GM12878 (cell line): ENCODE data around the gene MRPL2. TPM values are rescaled to one million over a fixed set of nuclear protein-coding genes. Genes with fewer than 3 reads are reported as not detected.

Experiments
- ASH2L ChIP-seq: fragments of 300-600, 200-600 bp; sonication (generic); IDR thresholded peaks from 2 replicates; pipeline ENCODE4 v1.6.1; 2017; ENCODE audit warnings: low read depth, mild to moderate bottlenecking, borderline replicate concordance
- BHLHE40 ChIP-seq, 2 experiments: fragments of 450-650 bp in 1 of 2; IDR thresholded peaks; 2 replicates each; pipeline ENCODE4 v1.6.1; 2011 to 2017; ENCODE audit warnings: low read depth in 2 of 2, borderline replicate concordance in 1 of 2, improper control_type of control experiment in 1 of 2, low read length in 1 of 2, mild to moderate bottlenecking in 1 of 2
- CBFB ChIP-seq: IDR thresholded peaks from 2 replicates; pipeline ENCODE4 v1.6.1; 2016; ENCODE audit warnings: antibody characterized with exemption, low read depth
- CBX5 ChIP-seq: sonication (generic); IDR thresholded peaks from 2 replicates; pipeline ENCODE4 v1.6.1; 2016; ENCODE audit warnings: low read depth, moderate library complexity, mild to moderate bottlenecking, inconsistent platforms
- CREB1 ChIP-seq: IDR thresholded peaks from 2 replicates; pipeline ENCODE4 v1.6.1; 2012; ENCODE audit warnings: low read depth, mild to moderate bottlenecking, inconsistent platforms
- CUX1 ChIP-seq: IDR thresholded peaks from 2 replicates; pipeline ENCODE4 v1.6.1; 2012; ENCODE audit warnings: improper control_type of control experiment, low read depth, low read length; ENCODE audit not compliant: insufficient replicate concordance
- E2F8 ChIP-seq: fragments of 450-650 bp; IDR thresholded peaks from 2 replicates; pipeline ENCODE4 v1.6.1; 2018; ENCODE audit warnings: mild to moderate bottlenecking, low read depth, moderate library complexity; ENCODE audit not compliant: partially characterized antibody
- EGR1 ChIP-seq, 2 experiments: IDR thresholded peaks; 1 replicate in 1 of 2; 2 replicates in 1 of 2; pipeline ENCODE4 v1.6.1; 2011 to 2012; ENCODE audit warnings: low read depth in 2 of 2, low read length in 2 of 2, borderline replicate concordance in 1 of 2, mild to moderate bottlenecking in 1 of 2, moderate library complexity in 1 of 2
- HCFC1 ChIP-seq: fragments of 150-350 bp; IDR thresholded peaks from 2 replicates; pipeline ENCODE4 v1.6.1; 2014; ENCODE audit warnings: low read length
- IKZF1 ChIP-seq: fragments of 450-650 bp; conservative IDR thresholded peaks from 2 replicates; pipeline ENCODE4 v1.6.1; 2017; ENCODE audit warnings: antibody characterized with exemption, mild to moderate bottlenecking
- KDM1A ChIP-seq: fragments of 200-600 bp; sonication (generic); IDR thresholded peaks from 2 replicates; pipeline ENCODE4 v1.6.1; 2016; ENCODE audit warnings: borderline replicate concordance
- MYB ChIP-seq: fragments of 150-350 bp; IDR thresholded peaks from 2 replicates; pipeline ENCODE4 v1.6.1; 2014; ENCODE audit warnings: mild to moderate bottlenecking, low read depth, low read length, borderline replicate concordance
- MYC ChIP-seq: IDR thresholded peaks from 2 replicates; pipeline ENCODE4 v1.6.1; 2011; ENCODE audit warnings: mild to moderate bottlenecking, low read length, moderate library complexity, inconsistent platforms; ENCODE audit not compliant: insufficient read depth, insufficient replicate concordance, insufficient read length, severe bottlenecking
- NFYA ChIP-seq: IDR thresholded peaks from 2 replicates; pipeline ENCODE4 v1.6.1; 2011; ENCODE audit warnings: low read depth, mild to moderate bottlenecking, low read length, improper control_type of control experiment, borderline replicate concordance
- NR2C1 ChIP-seq: fragments of 450-650 bp; IDR thresholded peaks from 2 replicates; pipeline ENCODE4 v1.6.1; 2017; ENCODE audit warnings: antibody characterized with exemption, mild to moderate bottlenecking, moderate library complexity
- NRF1 ChIP-seq: conservative IDR thresholded peaks from 2 replicates; pipeline ENCODE4 v1.6.1; 2011; ENCODE audit warnings: mild to moderate bottlenecking, low read depth, low read length, improper control_type of control experiment
- RB1 ChIP-seq: fragments of 450-650 bp; formaldehyde crosslinking; IDR thresholded peaks from 2 replicates; pipeline ENCODE4 v1.6.1; 2017; ENCODE audit warnings: mild to moderate bottlenecking, borderline replicate concordance
- RBBP5 ChIP-seq: fragments of 200-600 bp; sonication (generic); conservative IDR thresholded peaks from 2 replicates; pipeline ENCODE4 v1.6.1; 2016
- SIN3A ChIP-seq: IDR thresholded peaks from 2 replicates; pipeline ENCODE4 v1.6.1; 2012; ENCODE audit warnings: low read depth, low read length, improper control_type of control experiment
- ZNF24 ChIP-seq: fragments of 450-650 bp; IDR thresholded peaks from 2 replicates; pipeline ENCODE4 v1.6.1; 2017; ENCODE audit warnings: antibody characterized with exemption, mild to moderate bottlenecking
- polyA plus RNA-seq, 11 experiments: library from polyadenylated mRNA; depleted of rRNA in 4 of 11; unstranded in 6 of 11; stranded (reverse) in 5 of 11; fragments of >200 nt; fragmentation: Nextera tagmentation in 4 of 11; fragmentation: Illumina TruSeq in 1 of 11; extraction: Ambion mirVana in 4 of 11; extraction: Trizol in 1 of 11; gene quantifications; 1 replicate in 1 of 11; 2 replicates in 10 of 11; pipeline versions ENCODE4 v1.2.1 to v1.2.3, GENCODE V29; 2011 to 2016; ENCODE audit warnings: inconsistent platforms in 2 of 11, missing spikeins in 2 of 11, low read depth in 1 of 11
- total RNA-seq, 4 experiments: library from RNA; depleted of rRNA in 3 of 4; stranded (reverse); fragments of >200 nt in 3 of 4; fragmentation: Illumina TruSeq in 1 of 4; extraction: Trizol in 1 of 4; gene quantifications; 2 replicates each; pipeline versions ENCODE4 v1.2.1 to v1.2.3, GENCODE V29; 2013 to 2021
- TF ChIP-seq, protein P1 (sequence below): fragments of 450-650 bp; IDR thresholded peaks from 2 replicates; pipeline ENCODE4 v1.6.1; 2016; ENCODE audit warnings: mild to moderate bottlenecking

MRPL2 gene
- total and polyA plus RNA-seq, 10 of the 15 experiments (the other 5 are each of a cell fraction or from before 2014, with no cell fraction given): 29.7 to 125 (median 50.2) TPM

DNA sequence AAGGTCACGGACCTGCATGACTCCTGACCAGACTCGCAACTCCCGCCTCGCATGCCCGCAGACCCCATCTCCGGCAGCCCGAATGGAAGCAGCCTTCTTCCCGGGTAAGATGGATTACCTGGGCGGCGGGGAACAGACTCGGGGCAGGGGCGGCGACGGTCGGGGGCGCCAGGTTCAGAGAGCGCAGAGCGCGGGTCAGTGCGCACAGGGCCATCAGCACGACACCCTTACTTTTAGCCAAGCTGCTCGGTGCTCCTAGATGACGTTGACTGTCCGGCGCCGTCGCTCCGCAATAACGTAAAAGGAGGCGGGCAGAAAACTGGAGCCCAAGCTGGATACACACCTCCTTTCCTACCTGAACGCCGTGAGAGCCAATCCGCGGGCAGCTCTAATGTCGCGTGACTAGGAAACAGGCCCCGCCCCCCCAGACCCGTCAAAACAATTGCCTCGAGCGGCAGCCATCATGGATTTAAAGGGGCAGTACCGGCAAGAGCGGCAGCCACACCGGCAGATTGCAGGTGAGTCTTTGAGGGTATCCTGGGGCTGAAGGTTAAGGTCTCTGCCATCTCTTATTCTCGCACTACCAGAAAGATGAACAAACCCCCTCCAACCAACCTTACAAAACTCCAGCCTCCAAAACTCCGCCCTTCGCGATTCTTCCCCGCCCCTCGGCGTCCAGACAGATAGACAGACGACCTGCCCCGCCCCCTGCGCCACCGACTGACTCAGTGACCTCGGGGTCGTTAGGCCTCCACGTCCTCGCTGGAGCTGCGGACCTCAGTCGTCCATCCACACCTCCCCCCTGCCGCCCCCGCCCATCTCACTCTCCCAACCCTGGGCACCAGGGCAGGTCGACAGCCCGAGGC, at the start of gene MRPL2, which contains the start of gene KLC4 (continued):
- TF ChIP-seq, protein P1, sequence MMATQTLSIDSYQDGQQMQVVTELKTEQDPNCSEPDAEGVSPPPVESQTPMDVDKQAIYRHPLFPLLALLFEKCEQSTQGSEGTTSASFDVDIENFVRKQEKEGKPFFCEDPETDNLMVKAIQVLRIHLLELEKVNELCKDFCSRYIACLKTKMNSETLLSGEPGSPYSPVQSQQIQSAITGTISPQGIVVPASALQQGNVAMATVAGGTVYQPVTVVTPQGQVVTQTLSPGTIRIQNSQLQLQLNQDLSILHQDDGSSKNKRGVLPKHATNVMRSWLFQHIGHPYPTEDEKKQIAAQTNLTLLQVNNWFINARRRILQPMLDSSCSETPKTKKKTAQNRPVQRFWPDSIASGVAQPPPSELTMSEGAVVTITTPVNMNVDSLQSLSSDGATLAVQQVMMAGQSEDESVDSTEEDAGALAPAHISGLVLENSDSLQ: peak; percentile 94
- TF ChIP-seq MYB (no peak), ZNF24 (no peak), RBBP5 (no peak), BHLHE40 (IDR thresholded peaks at IDR 0.05; ENCODE audit: borderline replicate concordance in 1 of 2, low read depth in 2 of 2, low read length in 1 of 2) (peak; percentile 83 to 85), MYC (peak; percentile 53), RB1 (no peak; the same call in 1 of the 2 replicates), E2F8 (peak; percentile 47), NFYA (no peak), EGR1 (IDR thresholded peaks at IDR 0.05; ENCODE audit: borderline replicate concordance in 1 of 2, low read depth in 2 of 2, low read length in 2 of 2) (no peak), CBFB (0 out of 2 replicates have a peak, but pooled peaks have one; percentile 33), HCFC1 (peak; percentile 83), CREB1 (peak; percentile 100), CBX5 (no peak), KDM1A (no peak), SIN3A (peak; percentile 90; the same call in 1 of the 2 replicates), ASH2L (peak; percentile 27; the same call in 1 of the 2 replicates), NRF1 (no peak), CUX1 (no peak), IKZF1 (peak; percentile 59), NR2C1 (peak; percentile 29; the same call in 1 of the 2 replicates)
